ENCODE results near the gene LILRA2.
"Not testable (repeated sequence)": the region's sequence is repeated elsewhere in the genome, so short reads cannot be mapped to it uniquely, and the experiment has no call there.

The LILRA2 gene

GRCh38 chr19:54624934-54625730, 51.5 kb downstream of the LILRA2 start:
- H3K4me1 Mint-ChIP-seq (ENCODE audit: low read depth in 2 of 2), result peaks cover 28 to 49% of the 10 kb centered on the region in 2 donors
- H3K9me3 Mint-ChIP-seq; H3K36me3 Mint-ChIP-seq (ENCODE audit: insufficient read depth); DNase-seq: not testable (repeated sequence)
- H3K27me3 Mint-ChIP-seq, result peaks cover 13 to 44% of the 10 kb centered on the region in 2 donors
- peak; percentile 78 for ATAC-seq (replicated peaks)
- H3K4me3 Mint-ChIP-seq, result peak overlapping the region; percentile 58 to 76
- H3K27ac Mint-ChIP-seq, result peak overlapping the region; percentile 68 to 92

- ATAC-seq (replicated peaks) (no peak), DNase-seq (no peak)
- Mint-ChIP-seq H3K9me3 (peaks cover 0 to 4% of the 10 kb centered on the region in 2 donors), H3K36me3 (ENCODE audit: insufficient read depth) (peaks cover 5% of the 10 kb centered on the region), H3K4me3 (no peak overlapping the region), H3K27ac (peak overlapping the region; percentile 68 to 92), H3K27me3 (peaks cover 18 to 60% of the 10 kb centered on the region in 2 donors), H3K4me1 (ENCODE audit: low read depth in 2 of 2) (peaks cover 27 to 52% of the 10 kb centered on the region in 2 donors)
These were observed 53.2 kb downstream of the LILRA2 start for GRCh38 chr19:54626757-54627156.

GRCh38 chr19:54627912-54628311, 54.3 kb downstream of the LILRA2 start:
- Mint-ChIP-seq H3K27ac (peak overlapping the region in 1 of 2 donors; percentile 92), H3K27me3 (peaks cover 18 to 64% of the 10 kb centered on the region in 2 donors), H3K4me1 (ENCODE audit: low read depth in 2 of 2) (peaks cover 23 to 43% of the 10 kb centered on the region in 2 donors)
- H3K4me3 Mint-ChIP-seq; H3K36me3 Mint-ChIP-seq (ENCODE audit: insufficient read depth); H3K9me3 Mint-ChIP-seq; DNase-seq; ATAC-seq (replicated peaks): not testable (repeated sequence)

GRCh38 chr19:54630262-54630661, 56.7 kb downstream of the LILRA2 start, which contains the start of gene LILRB1:
Gene LILRB1, plus strand, starts transcription at chr19:54630484. Its CDS starts 590 bp downstream, at chr19:54631074.
- not testable (repeated sequence) for H3K9me3 Mint-ChIP-seq; DNase-seq; H3K36me3 Mint-ChIP-seq (ENCODE audit: insufficient read depth); ATAC-seq (replicated peaks)
- Mint-ChIP-seq H3K27me3 (peaks cover 18 to 65% of the 10 kb centered on the region in 2 donors), H3K4me3 (peak within 1 kb of the TSS; percentile 71 to 72), H3K27ac (peak within 1 kb of the TSS; percentile 29 to 85), H3K4me1 (ENCODE audit: low read depth in 2 of 2) (peaks cover 11 to 30% of the 10 kb centered on the region in 2 donors)

GRCh38 chr19:54630782-54631181, 57.2 kb downstream of the LILRA2 start:
- H3K4me3 Mint-ChIP-seq, result peak overlapping the region; percentile 71 to 72
- DNase-seq (no peak), ATAC-seq (replicated peaks) (no peak)
- peaks cover 5% of the 10 kb centered on the region for H3K36me3 Mint-ChIP-seq (ENCODE audit: insufficient read depth)
- H3K9me3 Mint-ChIP-seq, result peaks cover 0 to 4% of the 10 kb centered on the region in 2 donors
- H3K27ac Mint-ChIP-seq, result peak overlapping the region in 1 of 2 donors; percentile 85
- H3K27me3 Mint-ChIP-seq, result peaks cover 16 to 66% of the 10 kb centered on the region in 2 donors
- peaks cover 9 to 27% of the 10 kb centered on the region in 2 donors for H3K4me1 Mint-ChIP-seq (ENCODE audit: low read depth in 2 of 2)

GRCh38 chr19:54631489-54632337, 58.1 kb downstream of the LILRA2 start:
- not testable (repeated sequence) for H3K4me3 Mint-ChIP-seq; DNase-seq; H3K36me3 Mint-ChIP-seq (ENCODE audit: insufficient read depth); ATAC-seq (replicated peaks); H3K27ac Mint-ChIP-seq; H3K9me3 Mint-ChIP-seq
- Mint-ChIP-seq H3K4me1 (ENCODE audit: low read depth in 2 of 2) (peaks cover 7 to 19% of the 10 kb centered on the region in 2 donors), H3K27me3 (peaks cover 12 to 73% of the 10 kb centered on the region in 2 donors)

- Mint-ChIP-seq H3K4me1 (ENCODE audit: low read depth in 2 of 2) (peaks cover 7 to 17% of the 10 kb centered on the region in 2 donors), H3K27me3 (peaks cover 12 to 74% of the 10 kb centered on the region in 2 donors)
- H3K27ac Mint-ChIP-seq; ATAC-seq (replicated peaks); H3K4me3 Mint-ChIP-seq; DNase-seq; H3K36me3 Mint-ChIP-seq (ENCODE audit: insufficient read depth); H3K9me3 Mint-ChIP-seq: not testable (repeated sequence)
These were observed 58.9 kb downstream of the LILRA2 start for GRCh38 chr19:54632517-54632916.

- peaks cover 7 to 13% of the 10 kb centered on the region in 2 donors for H3K4me1 Mint-ChIP-seq (ENCODE audit: low read depth in 2 of 2)
- ATAC-seq (replicated peaks) (no peak), DNase-seq (no peak)
- H3K27ac Mint-ChIP-seq, result no peak overlapping the region
- H3K4me3 Mint-ChIP-seq, result no peak overlapping the region
- peaks cover 12 to 67% of the 10 kb centered on the region in 2 donors for H3K27me3 Mint-ChIP-seq
- no peaks in the 10 kb centered on the region for H3K9me3 Mint-ChIP-seq
- H3K36me3 Mint-ChIP-seq (ENCODE audit: insufficient read depth), result peaks cover 9% of the 10 kb centered on the region
These were observed 59.8 kb downstream of the LILRA2 start for GRCh38 chr19:54633401-54633800.

GRCh38 chr19:54636081-54636480, 62.5 kb downstream of the LILRA2 start:
- H3K4me3 Mint-ChIP-seq; DNase-seq; H3K4me1 Mint-ChIP-seq (ENCODE audit: low read depth in 2 of 2); ATAC-seq (replicated peaks); H3K27ac Mint-ChIP-seq; H3K36me3 Mint-ChIP-seq (ENCODE audit: insufficient read depth); H3K9me3 Mint-ChIP-seq: not testable (repeated sequence)
- H3K27me3 Mint-ChIP-seq, result peaks cover 6 to 40% of the 10 kb centered on the region in 2 donors

- Mint-ChIP-seq H3K4me3 (no peak overlapping the region), H3K27ac (no peak overlapping the region), H3K36me3 (ENCODE audit: insufficient read depth) (peaks cover 4% of the 10 kb centered on the region), H3K27me3 (peaks cover 16 to 30% of the 10 kb centered on the region in 2 donors), H3K4me1 (ENCODE audit: low read depth in 2 of 2) (no peaks in the 10 kb centered on the region), H3K9me3 (no peaks in the 10 kb centered on the region)
- no peak for DNase-seq
- no peak for ATAC-seq (replicated peaks)
These were observed 65.1 kb downstream of the LILRA2 start for GRCh38 chr19:54638683-54639082.

Measured in effector memory CD8-positive, alpha-beta T cell (primary cell).